ENCODE data around the gene CAMK4. TPM values are rescaled to one million over a fixed set of nuclear protein-coding genes. Genes with fewer than 3 reads are reported as not detected.
A peak's percentile ranks its signal among the peaks of the same experiment; 100 is the strongest.

CAMK4 gene
- total and polyA plus RNA-seq, 8 donors: 1.0 to 18.3 (median 14.8) TPM

DNA sequence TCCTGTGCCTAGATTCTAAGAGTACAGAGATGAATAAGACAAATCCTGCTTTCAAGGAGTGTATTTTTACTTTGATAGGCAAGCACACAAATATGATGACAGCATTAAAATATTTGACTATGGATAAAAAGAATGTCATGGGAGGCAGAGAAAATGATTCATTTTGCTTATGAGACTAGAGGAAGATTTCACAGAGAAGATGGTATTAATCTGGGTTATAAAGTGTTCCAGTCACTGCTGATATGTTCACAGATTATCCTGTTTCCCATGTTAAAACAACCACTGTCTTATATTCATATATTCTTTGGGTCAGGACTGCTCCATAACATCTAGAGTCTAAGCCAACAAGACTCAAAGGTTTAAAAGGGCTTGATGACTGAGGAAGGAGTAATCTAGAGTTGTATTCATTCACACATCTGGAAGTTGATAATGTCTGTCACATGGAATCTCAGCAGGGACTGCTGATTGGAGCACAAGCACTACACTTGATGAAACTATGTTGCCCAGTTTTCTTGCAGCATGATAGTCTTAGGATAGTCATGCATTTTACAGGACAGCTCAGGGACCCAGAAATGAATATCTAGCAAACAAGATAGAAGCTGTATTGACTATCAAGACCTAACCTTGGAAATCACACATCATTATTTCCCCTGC, 208.8 kb downstream of the CAMK4 start:
- Histone ChIP-seq H3K27ac (no peak overlapping the region), H3K27me3 (no peaks in the 10 kb centered on the region), H3K4me1 (no peaks in the 10 kb centered on the region), H3K36me3 (no peaks in the 10 kb centered on the region), H3K4me3 (no peak overlapping the region), H3K9me3 (no peaks in the 10 kb centered on the region)
- intact Hi-C loops (cut with DNase I): no loop called here
- DNase-seq: no peak
- ATAC-seq: no peak
- TF ChIP-seq, protein P1, sequence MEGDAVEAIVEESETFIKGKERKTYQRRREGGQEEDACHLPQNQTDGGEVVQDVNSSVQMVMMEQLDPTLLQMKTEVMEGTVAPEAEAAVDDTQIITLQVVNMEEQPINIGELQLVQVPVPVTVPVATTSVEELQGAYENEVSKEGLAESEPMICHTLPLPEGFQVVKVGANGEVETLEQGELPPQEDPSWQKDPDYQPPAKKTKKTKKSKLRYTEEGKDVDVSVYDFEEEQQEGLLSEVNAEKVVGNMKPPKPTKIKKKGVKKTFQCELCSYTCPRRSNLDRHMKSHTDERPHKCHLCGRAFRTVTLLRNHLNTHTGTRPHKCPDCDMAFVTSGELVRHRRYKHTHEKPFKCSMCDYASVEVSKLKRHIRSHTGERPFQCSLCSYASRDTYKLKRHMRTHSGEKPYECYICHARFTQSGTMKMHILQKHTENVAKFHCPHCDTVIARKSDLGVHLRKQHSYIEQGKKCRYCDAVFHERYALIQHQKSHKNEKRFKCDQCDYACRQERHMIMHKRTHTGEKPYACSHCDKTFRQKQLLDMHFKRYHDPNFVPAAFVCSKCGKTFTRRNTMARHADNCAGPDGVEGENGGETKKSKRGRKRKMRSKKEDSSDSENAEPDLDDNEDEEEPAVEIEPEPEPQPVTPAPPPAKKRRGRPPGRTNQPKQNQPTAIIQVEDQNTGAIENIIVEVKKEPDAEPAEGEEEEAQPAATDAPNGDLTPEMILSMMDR (IDR thresholded peaks at IDR 0.05): no peak

DNA sequence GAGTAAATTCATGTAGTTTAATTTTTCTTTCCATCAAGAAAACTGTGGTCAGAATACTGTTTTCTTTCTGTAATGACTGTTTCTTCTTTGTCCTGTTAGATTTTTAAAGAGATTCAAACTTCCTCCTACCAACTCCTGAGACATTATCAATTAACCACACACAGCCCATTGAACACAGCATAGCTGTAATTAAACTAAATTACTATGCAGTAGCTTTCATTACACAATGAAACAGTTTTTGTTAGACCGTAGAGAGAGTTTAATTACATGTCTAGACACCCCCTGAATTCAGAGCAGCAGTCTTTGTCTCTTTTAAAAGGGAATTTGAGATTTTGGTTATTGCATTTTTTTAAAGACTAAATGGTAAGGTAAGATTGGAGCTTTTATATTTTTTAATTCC, 210.6 kb downstream of the CAMK4 start:
- intact Hi-C loops (cut with DNase I): no loop called here
- TF ChIP-seq, protein P1 (IDR thresholded peaks at IDR 0.05): no peak
- H3K4me1 ChIP-seq: no peaks in the 10 kb centered on the region

DNA sequence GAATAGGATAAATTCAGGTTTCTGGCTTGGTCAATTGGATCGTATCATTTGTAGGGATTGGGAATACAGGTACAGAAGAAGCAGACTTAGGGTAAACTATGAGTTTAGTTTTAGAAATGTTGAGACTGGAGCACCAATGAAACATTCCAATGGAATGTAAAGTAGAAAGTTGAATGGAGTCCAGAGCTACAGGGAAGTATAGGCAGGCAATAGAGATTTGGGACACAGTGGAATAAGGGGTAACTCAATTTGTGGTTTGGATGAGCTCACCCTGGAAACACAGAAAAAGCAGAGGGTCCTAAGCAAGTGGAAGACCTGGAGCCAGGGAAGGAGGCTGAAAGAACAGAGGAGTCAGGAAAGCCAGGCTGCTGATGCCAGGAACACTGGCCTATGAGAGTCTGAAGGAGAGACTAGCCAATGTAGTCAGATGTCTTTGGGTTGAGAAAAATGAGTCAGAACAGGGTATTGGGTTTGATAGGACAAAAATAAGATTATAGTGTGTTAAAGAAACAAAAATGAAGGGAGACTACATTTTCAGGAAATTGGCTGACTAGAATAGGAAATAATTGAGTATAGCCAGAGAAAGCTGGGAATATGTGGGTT, 215.4 kb downstream of the CAMK4 start:
- DNase-seq (no peak), ATAC-seq (peak; percentile 72)
- no peak overlapping the region for H3K4me3 ChIP-seq
- H3K4me1 ChIP-seq: no peaks in the 10 kb centered on the region
- TF ChIP-seq, protein P1 (IDR thresholded peaks at IDR 0.05): no peak
- no peak overlapping the region for H3K27ac ChIP-seq
- no peaks in the 10 kb centered on the region for H3K36me3 ChIP-seq
- no peaks in the 10 kb centered on the region for H3K9me3 ChIP-seq
- intact Hi-C loops (cut with DNase I): no loop called here
- no peaks in the 10 kb centered on the region for H3K27me3 ChIP-seq

More for the DNA sequence above, 210.6 kb downstream of the CAMK4 start:
- ATAC-seq (no peak), DNase-seq (no peak)
- no peak overlapping the region for H3K27ac ChIP-seq
- H3K36me3 ChIP-seq: no peaks in the 10 kb centered on the region
- no peaks in the 10 kb centered on the region for H3K27me3 ChIP-seq
- no peaks in the 10 kb centered on the region for H3K9me3 ChIP-seq
- no peak overlapping the region for H3K4me3 ChIP-seq

DNA sequence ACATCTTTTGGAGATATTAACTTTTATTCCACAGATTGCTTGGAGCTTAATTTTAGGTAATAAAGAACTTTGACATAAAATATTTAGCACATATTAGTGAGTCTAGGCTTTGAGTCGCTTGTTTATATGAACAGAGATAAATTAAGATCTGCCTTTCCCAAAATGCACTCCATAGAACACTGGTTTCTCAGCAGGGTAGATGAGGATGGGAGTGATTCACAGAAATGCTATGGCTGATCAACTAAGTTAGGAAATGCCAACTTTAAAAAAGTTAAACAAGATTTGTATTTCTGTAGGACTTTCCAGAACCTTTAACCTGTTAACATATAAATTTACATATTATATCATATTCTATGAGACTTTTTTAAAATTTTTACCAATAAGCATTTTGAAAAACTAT, 222.9 kb downstream of the CAMK4 start:
- TF ChIP-seq, protein P1 (IDR thresholded peaks at IDR 0.05): no peak
- ATAC-seq: no peak

DNA sequence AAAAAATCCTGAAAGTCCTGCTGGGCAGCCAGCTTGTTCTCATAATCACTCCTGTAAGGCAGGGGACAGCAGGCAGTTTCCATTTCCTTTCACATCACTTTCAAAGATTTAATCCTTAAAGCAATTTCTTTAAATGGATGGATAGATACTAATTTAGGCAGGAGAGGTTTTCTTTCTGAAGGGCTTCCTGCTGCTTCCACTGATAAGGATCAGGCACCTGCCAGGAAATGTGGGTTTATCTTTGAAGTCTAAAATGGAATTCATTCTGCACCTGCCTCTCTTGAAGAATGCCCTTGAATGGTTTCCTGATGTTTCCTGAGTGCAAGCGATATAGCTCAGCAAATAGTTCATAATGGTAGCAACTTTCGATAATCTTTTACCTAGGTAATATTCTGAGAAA, 223.6 kb downstream of the CAMK4 start:
- no peaks in the 10 kb centered on the region for H3K4me1 ChIP-seq
- no peaks in the 10 kb centered on the region for H3K36me3 ChIP-seq
- no peak overlapping the region for H3K4me3 ChIP-seq
- no peak for DNase-seq
- no peak for ATAC-seq
- intact Hi-C loops (cut with DNase I): no loop called here
- TF ChIP-seq, protein P1 (IDR thresholded peaks at IDR 0.05): no peak
- H3K27ac ChIP-seq: no peak overlapping the region
- H3K27me3 ChIP-seq: no peaks in the 10 kb centered on the region
- H3K9me3 ChIP-seq: no peaks in the 10 kb centered on the region

More for the DNA sequence above, 222.9 kb downstream of the CAMK4 start:
- H3K4me3 ChIP-seq: no peak overlapping the region
- no peak overlapping the region for H3K27ac ChIP-seq
- no peaks in the 10 kb centered on the region for H3K9me3 ChIP-seq
- no peaks in the 10 kb centered on the region for H3K4me1 ChIP-seq
- H3K36me3 ChIP-seq: no peaks in the 10 kb centered on the region
- no peak for DNase-seq
- intact Hi-C loops (cut with DNase I): no loop called here
- no peaks in the 10 kb centered on the region for H3K27me3 ChIP-seq
